GM19035 (cell line): Measurements from ENCODE around the gene PPP1R14C.

Experiments
- ATAC-seq: cut with Tn5 transposase; IDR thresholded peaks from one replicate; pipeline ENCODE4 v1.9.1; 2021; ENCODE audit not compliant: unreplicated experiment

The PPP1R14C gene

DNA sequence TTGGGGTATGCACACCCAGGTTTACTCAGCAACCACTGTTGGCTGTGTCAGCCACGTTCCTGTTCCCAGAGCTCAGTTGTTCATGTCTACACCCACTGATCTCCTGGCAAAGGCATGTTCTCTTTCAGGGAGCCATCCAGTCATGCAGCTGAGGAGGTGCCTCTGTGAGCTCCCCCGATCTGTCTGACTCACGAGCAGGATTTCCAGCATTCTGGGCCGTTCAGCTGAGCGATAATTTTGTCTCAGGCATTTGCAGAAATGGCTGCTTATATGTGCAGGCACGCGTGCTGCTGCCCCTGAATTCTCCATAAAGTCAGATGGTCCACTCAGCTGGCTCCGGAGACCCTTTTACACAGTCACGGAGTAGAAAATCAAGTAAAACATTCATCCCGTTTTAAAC lies 147.6 kb downstream of the PPP1R14C start:
- ATAC-seq, result no peak

DNA sequence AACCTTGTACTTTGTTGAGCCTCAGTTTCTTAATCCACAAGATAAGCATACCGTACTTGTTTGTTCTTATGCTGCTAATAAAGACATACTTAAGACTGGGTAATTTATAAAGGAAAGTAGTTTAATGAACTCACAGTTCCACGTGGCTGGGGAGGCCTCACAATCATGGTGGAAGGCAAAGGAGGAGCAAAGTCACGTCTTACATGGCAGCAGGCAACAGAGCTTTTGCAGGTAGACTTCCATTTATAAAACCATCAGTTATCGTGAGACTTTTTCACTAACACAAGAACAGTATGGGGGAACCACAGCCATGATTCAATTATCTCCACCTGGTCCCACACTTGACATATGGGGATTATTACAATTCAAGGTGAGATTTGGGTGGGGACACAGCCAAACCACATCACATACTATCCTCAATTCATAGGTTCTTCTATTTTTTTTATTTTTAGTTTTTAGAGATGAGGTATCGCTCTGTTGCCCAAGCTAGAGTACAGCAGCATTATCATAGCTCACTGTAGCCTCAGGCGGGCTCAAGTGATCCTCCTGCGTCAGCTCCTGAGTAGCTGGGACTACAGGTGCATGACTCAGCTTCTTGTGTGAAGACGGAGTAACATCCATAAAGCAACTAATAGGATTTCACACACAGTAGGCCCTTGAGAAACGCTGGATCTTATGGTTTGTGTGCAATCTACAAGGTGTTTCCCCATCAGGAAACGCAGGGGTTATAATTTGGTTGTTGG lies 149.3 kb downstream of the PPP1R14C start:
- ATAC-seq, result no peak

DNA sequence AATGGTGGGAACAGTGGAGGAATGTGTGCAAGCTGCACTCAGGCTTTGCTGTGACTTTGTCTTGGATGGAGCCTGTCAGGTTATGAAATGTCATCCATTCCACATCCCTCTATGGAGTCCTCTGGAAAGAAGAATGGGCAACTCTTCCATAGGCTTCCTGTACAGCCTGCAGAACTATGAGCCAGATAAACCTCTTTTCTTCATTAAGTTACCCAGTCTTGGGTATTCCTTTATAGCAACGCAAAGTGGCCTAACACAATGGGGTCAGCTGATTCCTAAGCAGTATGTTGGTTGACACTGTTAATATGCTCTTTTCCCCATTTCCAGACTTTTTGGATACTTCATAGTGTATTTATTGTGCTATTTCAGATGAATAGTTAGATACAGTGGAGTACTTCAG lies 150.2 kb downstream of the PPP1R14C start:
- no peak for ATAC-seq

DNA sequence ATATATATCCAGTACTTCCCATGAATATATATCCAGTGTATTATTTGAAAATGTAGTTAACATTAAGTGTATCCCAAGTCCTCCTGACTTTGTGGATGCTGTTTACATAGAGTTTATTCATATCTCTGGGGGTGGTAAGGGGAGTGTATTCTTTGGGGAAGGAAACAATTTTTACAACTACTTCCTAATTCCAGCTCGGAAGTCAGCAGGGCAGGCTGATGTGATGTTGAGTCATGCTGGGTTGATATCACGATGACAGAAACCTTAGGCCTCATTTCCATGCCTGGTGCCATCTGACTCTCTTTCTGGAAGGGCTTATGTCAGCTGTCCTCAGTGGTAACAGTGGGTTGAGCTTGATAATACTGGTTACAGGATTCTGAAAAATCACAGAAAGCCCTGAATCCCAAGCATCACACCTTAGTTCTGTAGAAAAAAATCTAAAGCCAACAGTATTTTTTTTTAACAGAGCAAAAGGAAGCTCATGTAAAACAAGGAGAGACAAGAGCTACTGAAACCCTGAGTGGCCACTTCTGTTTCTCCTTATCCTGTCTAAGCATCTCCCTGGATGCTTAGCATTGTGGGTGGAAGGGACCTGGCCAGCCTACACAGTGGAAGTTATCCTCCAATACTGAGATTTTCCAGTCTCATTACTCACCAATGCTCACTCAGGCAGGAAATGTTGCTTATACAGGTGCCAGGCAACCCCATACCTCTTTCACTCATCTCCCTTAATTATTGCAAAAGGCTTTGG lies 150.8 kb downstream of the PPP1R14C start:
- ATAC-seq, result no peak

DNA sequence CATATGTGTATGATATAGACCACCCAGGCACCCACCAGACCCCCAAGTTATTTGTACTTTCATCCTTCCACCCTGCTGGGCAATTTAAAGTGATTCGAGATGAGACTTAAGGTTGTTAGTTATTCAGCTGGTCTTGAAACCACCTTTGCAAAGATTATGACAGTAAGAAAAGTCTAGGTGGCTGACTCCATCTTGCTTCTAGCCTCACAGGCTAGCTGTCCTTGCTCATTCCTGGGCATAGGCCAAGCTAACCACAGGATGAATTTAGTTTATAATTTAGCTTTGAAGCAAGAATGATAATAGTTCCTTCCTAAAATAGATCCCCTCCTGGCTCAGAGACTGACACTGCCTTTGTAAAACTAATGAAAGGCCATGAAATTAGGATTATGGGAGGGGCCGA lies 154.0 kb downstream of the PPP1R14C start:
- ATAC-seq, result no peak

DNA sequence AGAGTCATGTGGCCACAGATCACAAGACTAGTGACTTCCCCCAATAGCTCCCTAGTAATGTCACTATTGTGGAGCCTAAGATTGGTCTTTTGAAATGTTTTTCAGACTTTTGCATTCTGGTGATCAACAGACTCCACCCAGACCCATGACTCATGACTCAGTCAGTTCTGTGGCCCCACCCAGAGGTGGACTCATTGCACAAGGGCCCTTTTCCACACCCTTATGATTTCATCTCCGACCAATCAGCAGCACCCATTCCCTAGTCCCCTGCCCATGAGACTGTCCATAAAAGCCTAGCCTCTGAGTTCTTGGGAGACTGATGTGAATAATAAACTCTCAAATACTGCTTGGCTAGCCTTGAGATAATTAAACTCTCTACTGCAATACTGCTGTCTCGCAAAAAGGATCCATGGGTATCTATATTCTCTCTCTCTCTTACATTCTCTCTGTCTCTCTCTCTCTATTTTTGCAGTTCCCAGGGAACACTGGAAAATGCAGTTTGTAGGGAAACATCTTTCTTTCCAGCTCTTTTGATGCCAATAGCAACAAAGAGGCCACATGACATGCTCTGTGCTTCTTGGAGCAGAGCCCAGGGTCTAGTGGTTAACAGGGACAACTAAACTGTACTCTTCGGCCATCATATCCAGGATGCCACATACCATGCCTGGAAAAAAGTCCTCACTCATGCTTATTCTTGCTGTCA lies 154.6 kb downstream of the PPP1R14C start:
- ATAC-seq, result no peak

DNA sequence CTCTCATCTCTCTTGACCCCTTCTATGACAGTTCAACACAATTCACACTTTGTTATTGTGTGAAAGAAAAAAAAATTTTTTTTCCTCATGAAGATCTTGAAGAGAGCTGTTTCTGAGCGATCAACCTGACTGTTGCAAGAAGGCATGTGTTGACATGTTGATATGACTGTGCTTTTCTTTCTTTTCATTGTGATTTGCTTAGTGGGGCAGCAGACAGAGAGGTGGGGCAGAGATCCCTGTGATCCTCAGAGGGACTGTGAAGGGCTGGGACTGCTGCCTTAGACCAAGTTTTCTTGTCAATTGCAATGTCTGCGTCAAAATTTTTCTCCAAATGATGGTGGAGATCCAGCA lies 155.2 kb downstream of the PPP1R14C start:
- no peak for ATAC-seq

DNA sequence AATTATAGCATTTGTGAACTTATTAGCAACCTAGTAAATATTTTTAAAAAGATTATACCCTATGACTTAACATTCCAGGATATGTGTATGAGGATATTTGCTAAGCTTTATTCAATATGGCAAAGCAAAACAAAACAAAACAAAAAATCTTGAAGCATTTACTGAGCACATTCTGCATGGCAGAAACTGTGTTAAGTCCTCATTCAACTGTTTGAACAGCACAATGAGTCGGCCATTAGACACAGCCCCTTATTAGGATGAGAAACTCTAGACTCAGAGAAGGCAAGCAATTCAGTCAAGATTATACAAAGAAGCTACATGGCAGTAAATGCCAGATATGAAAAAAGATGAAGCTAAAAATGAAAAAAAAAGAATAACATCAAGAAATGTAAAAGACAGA lies 155.8 kb downstream of the PPP1R14C start:
- ATAC-seq, result no peak
